ENCODE measurements around the gene PCMT1. TPM values are rescaled to one million over a fixed set of nuclear protein-coding genes. Genes with fewer than 3 reads are reported as not detected.

The PCMT1 gene
- total and polyA plus RNA-seq, 9 of the 15 experiments (the other 6 are each of a cell fraction or from before 2014, with no cell fraction given), result 217 to 541 (median 327) TPM

DNA sequence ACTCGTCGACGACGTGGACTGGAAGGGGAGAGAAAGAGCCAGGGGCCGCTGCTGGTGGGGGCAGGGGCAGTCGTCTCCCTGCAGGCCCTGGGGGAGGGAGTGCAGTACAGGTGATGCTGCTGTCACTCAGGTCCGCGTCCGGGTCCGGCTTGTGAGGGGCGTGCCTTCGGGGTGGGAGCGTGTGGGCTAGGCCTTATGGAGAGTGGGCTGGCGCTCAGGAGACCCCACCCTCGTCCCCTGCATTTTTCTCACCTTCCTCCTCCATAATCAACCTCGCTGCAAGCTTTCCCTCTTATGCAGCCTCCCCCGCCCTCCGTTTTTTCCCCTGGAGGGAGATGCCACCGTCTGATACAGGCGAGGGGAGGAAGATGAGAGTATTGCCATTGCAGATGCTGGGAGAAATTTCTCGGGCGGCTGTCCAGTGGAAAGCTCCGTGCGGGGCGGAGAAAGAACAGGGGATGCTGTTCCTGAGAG lies 632 bp downstream of the PCMT1 start (continued):
- no peak for TF ChIP-seq ESRRB (CRISPR knock-in tag; IDR thresholded peaks at IDR 0.05; ENCODE audit: borderline replicate concordance)
- TF ChIP-seq ZNF282 (CRISPR knock-in tag; IDR thresholded peaks at IDR 0.05), result 0 out of 2 replicates have a peak, but pooled peaks have one; percentile 30
- TF ChIP-seq, protein P1, sequence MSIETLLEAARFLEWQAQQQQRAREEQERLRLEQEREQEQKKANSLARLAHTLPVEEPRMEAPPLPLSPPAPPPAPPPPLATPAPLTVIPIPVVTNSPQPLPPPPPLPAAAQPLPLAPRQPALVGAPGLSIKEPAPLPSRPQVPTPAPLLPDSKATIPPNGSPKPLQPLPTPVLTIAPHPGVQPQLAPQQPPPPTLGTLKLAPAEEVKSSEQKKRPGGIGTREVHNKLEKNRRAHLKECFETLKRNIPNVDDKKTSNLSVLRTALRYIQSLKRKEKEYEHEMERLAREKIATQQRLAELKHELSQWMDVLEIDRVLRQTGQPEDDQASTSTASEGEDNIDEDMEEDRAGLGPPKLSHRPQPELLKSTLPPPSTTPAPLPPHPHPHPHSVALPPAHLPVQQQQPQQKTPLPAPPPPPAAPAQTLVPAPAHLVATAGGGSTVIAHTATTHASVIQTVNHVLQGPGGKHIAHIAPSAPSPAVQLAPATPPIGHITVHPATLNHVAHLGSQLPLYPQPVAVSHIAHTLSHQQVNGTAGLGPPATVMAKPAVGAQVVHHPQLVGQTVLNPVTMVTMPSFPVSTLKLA (conservative IDR thresholded peaks at IDR 0.05), result peak in 1 of 2 experiments; percentile 78; a peak in 3 of 4 replicates
- TF ChIP-seq, protein P2, sequence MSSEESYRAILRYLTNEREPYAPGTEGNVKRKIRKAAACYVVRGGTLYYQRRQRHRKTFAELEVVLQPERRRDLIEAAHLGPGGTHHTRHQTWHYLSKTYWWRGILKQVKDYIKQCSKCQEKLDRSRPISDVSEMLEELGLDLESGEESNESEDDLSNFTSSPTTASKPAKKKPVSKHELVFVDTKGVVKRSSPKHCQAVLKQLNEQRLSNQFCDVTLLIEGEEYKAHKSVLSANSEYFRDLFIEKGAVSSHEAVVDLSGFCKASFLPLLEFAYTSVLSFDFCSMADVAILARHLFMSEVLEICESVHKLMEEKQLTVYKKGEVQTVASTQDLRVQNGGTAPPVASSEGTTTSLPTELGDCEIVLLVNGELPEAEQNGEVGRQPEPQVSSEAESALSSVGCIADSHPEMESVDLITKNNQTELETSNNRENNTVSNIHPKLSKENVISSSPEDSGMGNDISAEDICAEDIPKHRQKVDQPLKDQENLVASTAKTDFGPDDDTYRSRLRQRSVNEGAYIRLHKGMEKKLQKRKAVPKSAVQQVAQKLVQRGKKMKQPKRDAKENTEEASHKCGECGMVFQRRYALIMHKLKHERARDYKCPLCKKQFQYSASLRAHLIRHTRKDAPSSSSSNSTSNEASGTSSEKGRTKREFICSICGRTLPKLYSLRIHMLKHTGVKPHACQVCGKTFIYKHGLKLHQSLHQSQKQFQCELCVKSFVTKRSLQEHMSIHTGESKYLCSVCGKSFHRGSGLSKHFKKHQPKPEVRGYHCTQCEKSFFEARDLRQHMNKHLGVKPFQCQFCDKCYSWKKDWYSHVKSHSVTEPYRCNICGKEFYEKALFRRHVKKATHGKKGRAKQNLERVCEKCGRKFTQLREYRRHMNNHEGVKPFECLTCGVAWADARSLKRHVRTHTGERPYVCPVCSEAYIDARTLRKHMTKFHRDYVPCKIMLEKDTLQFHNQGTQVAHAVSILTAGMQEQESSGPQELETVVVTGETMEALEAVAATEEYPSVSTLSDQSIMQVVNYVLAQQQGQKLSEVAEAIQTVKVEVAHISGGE (CRISPR knock-in tag; IDR thresholded peaks at IDR 0.05), result no peak
- TF ChIP-seq, protein P3, sequence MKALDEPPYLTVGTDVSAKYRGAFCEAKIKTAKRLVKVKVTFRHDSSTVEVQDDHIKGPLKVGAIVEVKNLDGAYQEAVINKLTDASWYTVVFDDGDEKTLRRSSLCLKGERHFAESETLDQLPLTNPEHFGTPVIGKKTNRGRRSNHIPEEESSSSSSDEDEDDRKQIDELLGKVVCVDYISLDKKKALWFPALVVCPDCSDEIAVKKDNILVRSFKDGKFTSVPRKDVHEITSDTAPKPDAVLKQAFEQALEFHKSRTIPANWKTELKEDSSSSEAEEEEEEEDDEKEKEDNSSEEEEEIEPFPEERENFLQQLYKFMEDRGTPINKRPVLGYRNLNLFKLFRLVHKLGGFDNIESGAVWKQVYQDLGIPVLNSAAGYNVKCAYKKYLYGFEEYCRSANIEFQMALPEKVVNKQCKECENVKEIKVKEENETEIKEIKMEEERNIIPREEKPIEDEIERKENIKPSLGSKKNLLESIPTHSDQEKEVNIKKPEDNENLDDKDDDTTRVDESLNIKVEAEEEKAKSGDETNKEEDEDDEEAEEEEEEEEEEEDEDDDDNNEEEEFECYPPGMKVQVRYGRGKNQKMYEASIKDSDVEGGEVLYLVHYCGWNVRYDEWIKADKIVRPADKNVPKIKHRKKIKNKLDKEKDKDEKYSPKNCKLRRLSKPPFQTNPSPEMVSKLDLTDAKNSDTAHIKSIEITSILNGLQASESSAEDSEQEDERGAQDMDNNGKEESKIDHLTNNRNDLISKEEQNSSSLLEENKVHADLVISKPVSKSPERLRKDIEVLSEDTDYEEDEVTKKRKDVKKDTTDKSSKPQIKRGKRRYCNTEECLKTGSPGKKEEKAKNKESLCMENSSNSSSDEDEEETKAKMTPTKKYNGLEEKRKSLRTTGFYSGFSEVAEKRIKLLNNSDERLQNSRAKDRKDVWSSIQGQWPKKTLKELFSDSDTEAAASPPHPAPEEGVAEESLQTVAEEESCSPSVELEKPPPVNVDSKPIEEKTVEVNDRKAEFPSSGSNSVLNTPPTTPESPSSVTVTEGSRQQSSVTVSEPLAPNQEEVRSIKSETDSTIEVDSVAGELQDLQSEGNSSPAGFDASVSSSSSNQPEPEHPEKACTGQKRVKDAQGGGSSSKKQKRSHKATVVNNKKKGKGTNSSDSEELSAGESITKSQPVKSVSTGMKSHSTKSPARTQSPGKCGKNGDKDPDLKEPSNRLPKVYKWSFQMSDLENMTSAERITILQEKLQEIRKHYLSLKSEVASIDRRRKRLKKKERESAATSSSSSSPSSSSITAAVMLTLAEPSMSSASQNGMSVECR (CRISPR knock-in tag; IDR thresholded peaks at IDR 0.05), result peak; percentile 97
- peak; percentile 3 for TF ChIP-seq KDM5B (IDR thresholded peaks at IDR 0.05; ENCODE audit: insufficient replicate concordance, low read depth, low read length)
- peak; percentile 55; the same call in 1 of the 2 replicates for TF ChIP-seq HNRNPL (IDR thresholded peaks at IDR 0.05; ENCODE audit: low read depth, low read length)
- peak; percentile 49 for TF ChIP-seq TEAD4 (IDR thresholded peaks at IDR 0.05; ENCODE audit: low read length)
- TF ChIP-seq TEAD4 (CRISPR knock-in tag; IDR thresholded peaks at IDR 0.05; ENCODE audit: borderline replicate concordance), result 0 out of 2 replicates have a peak, but pooled peaks have one; percentile 6
- TF ChIP-seq GABPB1 (CRISPR knock-in tag; IDR thresholded peaks at IDR 0.05), result peak; percentile 62
- peak; percentile 34 for TF ChIP-seq MEIS2 (IDR thresholded peaks at IDR 0.05; ENCODE audit: partially characterized antibody)
- TF ChIP-seq GTF2A2 (tag; IDR thresholded peaks at IDR 0.05), result no peak
- TF ChIP-seq, protein P4, sequence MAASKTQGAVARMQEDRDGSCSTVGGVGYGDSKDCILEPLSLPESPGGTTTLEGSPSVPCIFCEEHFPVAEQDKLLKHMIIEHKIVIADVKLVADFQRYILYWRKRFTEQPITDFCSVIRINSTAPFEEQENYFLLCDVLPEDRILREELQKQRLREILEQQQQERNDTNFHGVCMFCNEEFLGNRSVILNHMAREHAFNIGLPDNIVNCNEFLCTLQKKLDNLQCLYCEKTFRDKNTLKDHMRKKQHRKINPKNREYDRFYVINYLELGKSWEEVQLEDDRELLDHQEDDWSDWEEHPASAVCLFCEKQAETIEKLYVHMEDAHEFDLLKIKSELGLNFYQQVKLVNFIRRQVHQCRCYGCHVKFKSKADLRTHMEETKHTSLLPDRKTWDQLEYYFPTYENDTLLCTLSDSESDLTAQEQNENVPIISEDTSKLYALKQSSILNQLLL (CRISPR knock-in tag; IDR thresholded peaks at IDR 0.05; ENCODE audit: borderline replicate concordance), result no peak
- TF ChIP-seq, protein P5, sequence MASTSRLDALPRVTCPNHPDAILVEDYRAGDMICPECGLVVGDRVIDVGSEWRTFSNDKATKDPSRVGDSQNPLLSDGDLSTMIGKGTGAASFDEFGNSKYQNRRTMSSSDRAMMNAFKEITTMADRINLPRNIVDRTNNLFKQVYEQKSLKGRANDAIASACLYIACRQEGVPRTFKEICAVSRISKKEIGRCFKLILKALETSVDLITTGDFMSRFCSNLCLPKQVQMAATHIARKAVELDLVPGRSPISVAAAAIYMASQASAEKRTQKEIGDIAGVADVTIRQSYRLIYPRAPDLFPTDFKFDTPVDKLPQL (IDR thresholded peaks at IDR 0.05; ENCODE audit: extremely low read depth, insufficient read length), result no peak
- no peak for TF ChIP-seq CEBPB (tag; IDR thresholded peaks at IDR 0.05)
